SU-DHL-6 (cell line): Measurements from ENCODE around the gene UBASH3B.

Experiments used
- H2AFZ ChIP-seq: fragments of 200-600 bp; sonication (generic); 2 replicates; pipeline ENCODE4 v1.6.1; 2014; ENCODE audit warnings: low read depth, mild to moderate bottlenecking, moderate library complexity, mixed read lengths, antibody characterized with exemption, low read length; ENCODE audit not compliant: severe bottlenecking
- H3F3A ChIP-seq: fragments of 200-600 bp; shearing (Covaris generic); 2 replicates; pipeline ENCODE4 v1.6.0; 2016; ENCODE audit warnings: antibody characterized with exemption, mild to moderate bottlenecking; ENCODE audit not compliant: insufficient read depth
- H3K27ac ChIP-seq: fragments of 200-600 bp; sonication (generic); 2 replicates; pipeline ENCODE4 v1.5.1; 2016; ENCODE audit warnings: low read depth, mild to moderate bottlenecking, low read length, moderate library complexity, mixed read lengths
- H3K27me3 ChIP-seq: fragments of 200-600 bp; sonication (generic), shearing (Covaris generic); 2 replicates; pipeline ENCODE4 v1.6.0; 2014; ENCODE audit warnings: mild to moderate bottlenecking, low read length
- H3K36me3 ChIP-seq: fragments of 200-600 bp; sonication (generic); 2 replicates; pipeline ENCODE4 v1.6.1; 2014; ENCODE audit warnings: mild to moderate bottlenecking, low read length, mixed read lengths
- H3K4me2 ChIP-seq: fragments of 300-600, 200-600 bp; shearing (Covaris generic), sonication (generic); 2 replicates; pipeline ENCODE4 v1.6.0; 2014; ENCODE audit warnings: low read length, low read depth, mild to moderate bottlenecking; ENCODE audit not compliant: poor library complexity, severe bottlenecking
- H3K4me3 ChIP-seq: fragments of 200-600 bp; sonication (generic); 2 replicates; pipeline ENCODE4 v1.5.1; 2014; ENCODE audit warnings: antibody characterized with exemption, low read length, mild to moderate bottlenecking, mixed read lengths; ENCODE audit not compliant: insufficient read depth, poor library complexity, severe bottlenecking
- H3K79me2 ChIP-seq: fragments of 200-600 bp; sonication (generic); 2 replicates; pipeline ENCODE4 v1.6.1; 2014; ENCODE audit warnings: mild to moderate bottlenecking, low read length, moderate library complexity; ENCODE audit not compliant: insufficient read depth
- H3K9ac ChIP-seq: fragments of 200-600 bp; sonication (generic); 2 replicates; pipeline ENCODE4 v1.7.0; 2014; ENCODE audit warnings: mild to moderate bottlenecking, low read length
- H3K9me2 ChIP-seq: fragments of 200-600 bp; sonication (generic); replicated peaks from 2 replicates; pipeline ENCODE4 v1.6.1; 2014; ENCODE audit warnings: low read length; ENCODE audit not compliant: insufficient read depth
- H3K9me3 ChIP-seq: fragments of 200-600 bp; sonication (generic); 2 replicates; pipeline ENCODE4 v1.6.1; 2014; ENCODE audit warnings: low read length, mixed read lengths; ENCODE audit not compliant: insufficient read depth
- H4K20me1 ChIP-seq: fragments of 200-600 bp; sonication (generic); 2 replicates; pipeline ENCODE4 v1.6.1; 2014; ENCODE audit warnings: low read depth, mild to moderate bottlenecking, antibody characterized with exemption, low read length, moderate library complexity, mixed read lengths
- CTCF ChIP-seq: fragments of 200-600 bp; sonication (generic); IDR thresholded peaks from one replicate; pipeline ENCODE4 v1.5.1; 2017; ENCODE audit warnings: antibody characterized with exemption, mild to moderate bottlenecking, low read length, moderate library complexity; ENCODE audit not compliant: insufficient read depth, poor library complexity, severe bottlenecking
- EZH2phosphoT487 ChIP-seq: fragments of 200-600 bp; sonication (generic), shearing (Covaris generic); conservative IDR thresholded peaks from 2 replicates; pipeline ENCODE4 v1.6.1; 2018; ENCODE audit warnings: mild to moderate bottlenecking, antibody characterized with exemption, low read length, moderate library complexity, mixed read lengths

Gene UBASH3B

GRCh38 chr11:122705396-122705795 is 49.9 kb downstream of the UBASH3B start:
- Histone ChIP-seq H3K79me2 (no peaks in the 10 kb centered on the region), H3K9me3 (no peaks in the 10 kb centered on the region), H3K4me2 (no peak overlapping the region), H3K27ac (no peak overlapping the region), H3K4me3 (no peak overlapping the region), H3K27me3 (no peaks in the 10 kb centered on the region), H3K9ac (no peak overlapping the region), H2AFZ (no peak overlapping the region), H3K9me2 (no peaks in the 10 kb centered on the region), H3K36me3 (no peaks in the 10 kb centered on the region), H3F3A (no peaks in the 10 kb centered on the region), H4K20me1 (no peaks in the 10 kb centered on the region)
- TF ChIP-seq CTCF (no peak), EZH2phosphoT487 (no peak)

- no peaks in the 10 kb centered on the region for H3K9me2 ChIP-seq
- H3K27me3 ChIP-seq = no peaks in the 10 kb centered on the region
- no peak overlapping the region for H3K4me2 ChIP-seq
- H3K9ac ChIP-seq = no peak overlapping the region
- H2AFZ ChIP-seq = no peak overlapping the region
- no peak overlapping the region for H3K4me3 ChIP-seq
- TF ChIP-seq CTCF (no peak), EZH2phosphoT487 (no peak)
- H3F3A ChIP-seq = no peaks in the 10 kb centered on the region
- no peaks in the 10 kb centered on the region for H3K36me3 ChIP-seq
- no peak overlapping the region for H3K27ac ChIP-seq
- H3K79me2 ChIP-seq = no peaks in the 10 kb centered on the region
- H3K9me3 ChIP-seq = no peaks in the 10 kb centered on the region
- H4K20me1 ChIP-seq = no peaks in the 10 kb centered on the region
Measured at GRCh38 chr11:122706291-122707088, 51.0 kb downstream of the UBASH3B start.

- H3K27ac ChIP-seq = no peak overlapping the region
Measured at GRCh38 chr11:122707111-122707510, 51.6 kb downstream of the UBASH3B start.

More at GRCh38 chr11:122707111-122707510, 51.6 kb downstream of the UBASH3B start:
- no peaks in the 10 kb centered on the region for H3K9me2 ChIP-seq
- TF ChIP-seq CTCF (no peak), EZH2phosphoT487 (no peak)
- no peaks in the 10 kb centered on the region for H3F3A ChIP-seq
- H2AFZ ChIP-seq = no peak overlapping the region
- no peak overlapping the region for H3K4me3 ChIP-seq
- H4K20me1 ChIP-seq = no peaks in the 10 kb centered on the region
- H3K36me3 ChIP-seq = no peaks in the 10 kb centered on the region
- H3K79me2 ChIP-seq = no peaks in the 10 kb centered on the region
- H3K9me3 ChIP-seq = no peaks in the 10 kb centered on the region
- H3K4me2 ChIP-seq = no peak overlapping the region
- no peaks in the 10 kb centered on the region for H3K27me3 ChIP-seq
- no peak overlapping the region for H3K9ac ChIP-seq
